DMS53 (cell line): ENCODE results near the gene EPC1.
A peak's percentile ranks its signal among the peaks of the same experiment; 100 is the strongest.

ENCODE experiments used
- DNase-seq: peaks from one replicate; lab custom pipeline; 2025; lab: John Stamatoyannopoulos, UW

EPC1 gene

GRCh38 chr10:32337350-32337749 lies 9.6 kb downstream of the EPC1 start:
- no peak for DNase-seq

GRCh38 chr10:32333849-32334248 lies 13.1 kb downstream of the EPC1 start:
- no peak for DNase-seq

GRCh38 chr10:32332299-32332750 lies 14.6 kb downstream of the EPC1 start:
- DNase-seq: peak; percentile 22

GRCh38 chr10:32331606-32332005 lies 15.4 kb downstream of the EPC1 start:
- peak; percentile 11 for DNase-seq

GRCh38 chr10:32330214-32330613 lies 16.7 kb downstream of the EPC1 start:
- no peak for DNase-seq

GRCh38 chr10:32329061-32329460 lies 17.9 kb downstream of the EPC1 start:
- DNase-seq: no peak

- no peak for DNase-seq
Measured at GRCh38 chr10:32328499-32328898, 18.5 kb downstream of the EPC1 start.

- DNase-seq: no peak
Measured at GRCh38 chr10:32327364-32327691, 19.6 kb downstream of the EPC1 start.

GRCh38 chr10:32326680-32327363 lies 20.1 kb downstream of the EPC1 start:
- DNase-seq: no peak

GRCh38 chr10:32326119-32326518 lies 20.8 kb downstream of the EPC1 start:
- no peak for DNase-seq

- DNase-seq: no peak
Measured at GRCh38 chr10:32323051-32323450, 23.9 kb downstream of the EPC1 start.

GRCh38 chr10:32321016-32321631 lies 25.8 kb downstream of the EPC1 start:
- DNase-seq: no peak

GRCh38 chr10:32318476-32318896 lies 28.5 kb downstream of the EPC1 start:
- DNase-seq: no peak

- DNase-seq: no peak
Measured at GRCh38 chr10:32317795-32318357, 29.1 kb downstream of the EPC1 start.

- no peak for DNase-seq
Measured at GRCh38 chr10:32315424-32315823, 31.5 kb downstream of the EPC1 start.

- DNase-seq: no peak
Measured at GRCh38 chr10:32314588-32314987, 32.4 kb downstream of the EPC1 start.

- DNase-seq: no peak
Measured at GRCh38 chr10:32308027-32308603, 38.8 kb downstream of the EPC1 start.

- no peak for DNase-seq
Measured at GRCh38 chr10:32307609-32308008, 39.3 kb downstream of the EPC1 start.

GRCh38 chr10:32299354-32299980 lies 47.5 kb downstream of the EPC1 start:
- no peak for DNase-seq

- no peak for DNase-seq
Measured at GRCh38 chr10:32298075-32298812, 48.7 kb downstream of the EPC1 start.

GRCh38 chr10:32295027-32295426 lies 51.9 kb downstream of the EPC1 start:
- DNase-seq: no peak

- no peak for DNase-seq
Measured at GRCh38 chr10:32293581-32293980, 53.4 kb downstream of the EPC1 start.
